Ascending aorta (tissue), 2 donors: ENCODE data around the gene PFN3. TPM values are rescaled to one million over a fixed set of nuclear protein-coding genes. Genes with fewer than 3 reads are reported as not detected.
A peak's percentile ranks its signal among the peaks of the same experiment; 100 is the strongest.

Experiments used
- DNase-seq, 2 donors: peaks; one replicate each; pipeline ENCODE4 v3.0.0-alpha.2; 2019; ENCODE audit warnings: low spot score in 2 of 2
- H3K27ac ChIP-seq, 2 donors: fragments of 200-600 bp; sonication (generic); one replicate each; pipeline ENCODE4 v1.5.1; 2016 to 2017; ENCODE audit warnings: mild to moderate bottlenecking in 1 of 2
- H3K27me3 ChIP-seq: fragments of 200-600 bp; sonication (generic); one replicate; pipeline ENCODE4 v1.5.1; 2017
- H3K36me3 ChIP-seq, 2 donors: fragments of 200-600 bp; sonication (generic); one replicate each; pipeline ENCODE4 v1.5.1; 2016
- H3K4me1 ChIP-seq, 2 donors: fragments of 200-600 bp; sonication (generic); one replicate each; pipeline ENCODE4 v1.5.1; 2016 to 2017; ENCODE audit warnings: mild to moderate bottlenecking in 1 of 2
- H3K4me3 ChIP-seq, 2 donors: fragments of 200-600 bp; sonication (generic); one replicate each; pipeline ENCODE4 v1.5.1; 2016 to 2017; ENCODE audit warnings: mild to moderate bottlenecking in 1 of 2
- H3K9me3 ChIP-seq, 2 donors: fragments of 200-600 bp; sonication (generic); one replicate each; pipeline ENCODE4 v1.5.1; 2016
- CTCF ChIP-seq, 3 experiments: fragments of 200-600 bp in 2 of 3; fragments of 450-650 bp in 1 of 3; sonication (generic) in 2 of 3; IDR thresholded peaks; one replicate each; pipeline ENCODE4 v1.5.1; 2016 to 2019; ENCODE audit warnings: antibody characterized with exemption in 3 of 3, mild to moderate bottlenecking in 1 of 3, moderate library complexity in 1 of 3
- intact Hi-C: fragments of 100-400 bp; cut with DNase I; formaldehyde crosslinking; loops from one replicate; pipeline ENCODE4 v1.15.1; 2023
- total RNA-seq: library from RNA; depleted of rRNA; stranded (reverse); fragments of >200 nt; gene quantifications from one replicate; pipeline ENCODE4 v1.1.0, GENCODE V29; 2016

PFN3 gene
- total RNA-seq, 1 donor from 2014 or later, result not detected

- no peak for TF ChIP-seq CTCF (IDR thresholded peaks at IDR 0.05)
- Histone ChIP-seq H3K36me3 (no peaks in the 10 kb centered on the region), H3K9me3 (no peaks in the 10 kb centered on the region), H3K4me3 (peak overlapping the region in 1 of 2 donors; percentile 52), H3K27ac (no peak overlapping the region), H3K4me1 (peaks cover 0 to 6% of the 10 kb centered on the region in 2 donors), H3K27me3 (no peaks in the 10 kb centered on the region)
- intact Hi-C loops, result no loop called here
- DNase-seq, result no peak
Measured at GRCh38 chr5:177358370-177358819, 42.1 kb downstream of the PFN3 start.

GRCh38 chr5:177357459-177358351, 42.8 kb downstream of the PFN3 start, which contains the start of gene RGS14:
RGS14 (plus strand) TSS chr5:177357924; CDS start chr5:177358025, 101 bp downstream.
- Histone ChIP-seq H3K4me1 (no peaks in the 10 kb centered on the region), H3K9me3 (no peaks in the 10 kb centered on the region), H3K27ac (no peak within 1 kb of the TSS), H3K36me3 (no peaks in the 10 kb centered on the region), H3K4me3 (peak within 1 kb of the TSS in 1 of 2 donors; percentile 52), H3K27me3 (no peaks in the 10 kb centered on the region)
- no peak for TF ChIP-seq CTCF (IDR thresholded peaks at IDR 0.05)
- no peak for DNase-seq
- intact Hi-C loops, result no loop called here

GRCh38 chr5:177357146-177357458, 43.4 kb downstream of the PFN3 start:
- DNase-seq, result no peak
- intact Hi-C loops, result no loop called here
- Histone ChIP-seq H3K4me1 (peaks cover 0 to under 1% of the 10 kb centered on the region in 2 donors), H3K27me3 (no peaks in the 10 kb centered on the region), H3K9me3 (no peaks in the 10 kb centered on the region), H3K36me3 (no peaks in the 10 kb centered on the region), H3K27ac (no peak overlapping the region), H3K4me3 (no peak overlapping the region)
- no peak for TF ChIP-seq CTCF (IDR thresholded peaks at IDR 0.05)

- no peaks in the 10 kb centered on the region for H3K27me3 ChIP-seq
- H3K4me1 ChIP-seq, result peaks cover 0 to 3% of the 10 kb centered on the region in 2 donors
- H3K27ac ChIP-seq, result no peak overlapping the region
- intact Hi-C loops, result no loop called here
- H3K9me3 ChIP-seq, result no peaks in the 10 kb centered on the region
- TF ChIP-seq CTCF (IDR thresholded peaks at IDR 0.05), result no peak
- DNase-seq, result no peak
- H3K4me3 ChIP-seq, result no peak overlapping the region
- no peaks in the 10 kb centered on the region for H3K36me3 ChIP-seq
Measured at GRCh38 chr5:177356746-177357145, 43.7 kb downstream of the PFN3 start.

- Histone ChIP-seq H3K9me3 (no peaks in the 10 kb centered on the region), H3K36me3 (no peaks in the 10 kb centered on the region), H3K27ac (no peak overlapping the region), H3K27me3 (no peaks in the 10 kb centered on the region), H3K4me1 (peaks cover 0 to 3% of the 10 kb centered on the region in 2 donors), H3K4me3 (no peak overlapping the region)
- DNase-seq, result no peak
- no peak for TF ChIP-seq CTCF (IDR thresholded peaks at IDR 0.05)
- intact Hi-C loops, result no loop called here
Measured at GRCh38 chr5:177355868-177356168, 44.6 kb downstream of the PFN3 start.
